OCI-LY7 (cell line): ENCODE data around the gene ZNF74. TPM values are rescaled to one million over a fixed set of nuclear protein-coding genes. Genes with fewer than 3 reads are reported as not detected.
"Not testable (repeated sequence)": the region's sequence is repeated elsewhere in the genome, so short reads cannot be mapped to it uniquely, and the experiment has no call there.

Experiments
- BruUV-seq: library from RNA; stranded (reverse); fragments of 400-500 nt; replicated peaks from 2 replicates; lab custom pipeline; 2021; lab: Mats Ljungman, UMichigan
- CTCF ChIA-PET: fragments of 300-600 bp; sonication (Branson Sonifier 250); formaldehyde crosslinking; loops from one replicate; lab custom pipeline; 2022; ENCODE audit warnings: antibody characterized with exemption; ENCODE audit not compliant: unreplicated experiment; lab: Charles Lee
- POLR2A ChIA-PET: fragments of 300-600 bp; sonication (Branson Sonifier 250); formaldehyde crosslinking; loops from one replicate; lab custom pipeline; 2022; ENCODE audit warnings: antibody characterized with exemption; lab: Charles Lee
- DNase-seq: peaks from one replicate; pipeline ENCODE4 v3.0.0-alpha.2; 2015; ENCODE audit warnings: low spot score
- H2AFZ ChIP-seq: fragments of 200-600 bp; sonication (generic), shearing (Covaris generic); 2 replicates; pipeline ENCODE4 v1.6.1; 2014; ENCODE audit warnings: mild to moderate bottlenecking, antibody characterized with exemption, low read length, moderate library complexity
- H3K27ac ChIP-seq: fragments of 200-600 bp; sonication (generic); 2 replicates; pipeline ENCODE4 v1.5.1; 2014; ENCODE audit warnings: mixed run types, low read depth, mild to moderate bottlenecking, moderate library complexity, low read length, inconsistent platforms; ENCODE audit not compliant: poor library complexity, severe bottlenecking
- H3K36me3 ChIP-seq: fragments of 200-600 bp; sonication (generic); 2 replicates; pipeline ENCODE4 v1.6.1; 2014; ENCODE audit warnings: mild to moderate bottlenecking, antibody characterized with exemption, low read length, moderate library complexity, mixed read lengths; ENCODE audit not compliant: insufficient read depth
- H3K4me1 ChIP-seq: fragments of 200-600 bp; sonication (generic); 2 replicates; pipeline ENCODE4 v1.5.1; 2014; ENCODE audit warnings: mild to moderate bottlenecking, low read length; ENCODE audit not compliant: insufficient read depth, poor library complexity, severe bottlenecking
- H3K4me2 ChIP-seq: fragments of 200-600 bp; sonication (generic); 2 replicates; pipeline ENCODE4 v1.6.1; 2014; ENCODE audit warnings: mild to moderate bottlenecking, low read length
- H3K4me3 ChIP-seq: fragments of 200-600 bp; sonication (generic); 2 replicates; pipeline ENCODE4 v1.5.1; 2014; ENCODE audit warnings: mild to moderate bottlenecking, low read depth, low read length; ENCODE audit not compliant: poor library complexity, severe bottlenecking
- H3K79me2 ChIP-seq: fragments of 200-600 bp; sonication (generic); 2 replicates; pipeline ENCODE4 v1.6.1; 2016; ENCODE audit warnings: low read depth, mild to moderate bottlenecking, low read length, moderate library complexity, mixed read lengths; ENCODE audit not compliant: insufficient read depth
- H3K9me2 ChIP-seq: fragments of 200-600 bp; sonication (generic); 2 replicates; pipeline ENCODE4 v1.6.1; 2016; ENCODE audit warnings: mild to moderate bottlenecking, low read length, mixed read lengths; ENCODE audit not compliant: insufficient read depth
- H3K9me3 ChIP-seq: fragments of 200-600 bp; sonication (generic); 2 replicates; pipeline ENCODE4 v1.6.1; 2014; ENCODE audit warnings: mild to moderate bottlenecking, mixed run types, low read length, mixed read lengths
- H4K20me1 ChIP-seq: fragments of 200-600 bp; sonication (generic); 2 replicates; pipeline ENCODE4 v1.6.1; 2014; ENCODE audit warnings: mild to moderate bottlenecking, antibody characterized with exemption, low read length, moderate library complexity, mixed read lengths; ENCODE audit not compliant: insufficient read depth
- CTCF ChIP-seq: fragments of 200-600 bp; sonication (generic); conservative IDR thresholded peaks from 2 replicates; pipeline ENCODE4 v1.5.1; 2014; ENCODE audit warnings: mild to moderate bottlenecking, antibody characterized with exemption, low read length, moderate library complexity, mixed read lengths
- EZH2phosphoT487 ChIP-seq: fragments of 200-600 bp; sonication (generic); IDR thresholded peaks from 2 replicates; pipeline ENCODE4 v1.6.1; 2018; ENCODE audit warnings: low read depth, borderline replicate concordance, mild to moderate bottlenecking, mixed run types, antibody characterized with exemption, low read length, moderate library complexity, mixed read lengths
- intact Hi-C: fragments of 100-400 bp; cut with micrococcal nuclease; formaldehyde crosslinking; loops from one replicate; pipeline ENCODE4 v1.10.0; 2022; ENCODE audit not compliant: unreplicated experiment
- total RNA-seq, 2 experiments: library from RNA; depleted of rRNA in 1 of 2; stranded (reverse); fragments of >200 nt in 1 of 2; shearing (Covaris generic) in 1 of 2; gene quantifications; 2 replicates each; pipeline ENCODE4 v1.2.3, GENCODE V29; 2014 to 2022

Gene ZNF74
- total RNA-seq, 2 experiments from 2014 or later = not detected

DNA sequence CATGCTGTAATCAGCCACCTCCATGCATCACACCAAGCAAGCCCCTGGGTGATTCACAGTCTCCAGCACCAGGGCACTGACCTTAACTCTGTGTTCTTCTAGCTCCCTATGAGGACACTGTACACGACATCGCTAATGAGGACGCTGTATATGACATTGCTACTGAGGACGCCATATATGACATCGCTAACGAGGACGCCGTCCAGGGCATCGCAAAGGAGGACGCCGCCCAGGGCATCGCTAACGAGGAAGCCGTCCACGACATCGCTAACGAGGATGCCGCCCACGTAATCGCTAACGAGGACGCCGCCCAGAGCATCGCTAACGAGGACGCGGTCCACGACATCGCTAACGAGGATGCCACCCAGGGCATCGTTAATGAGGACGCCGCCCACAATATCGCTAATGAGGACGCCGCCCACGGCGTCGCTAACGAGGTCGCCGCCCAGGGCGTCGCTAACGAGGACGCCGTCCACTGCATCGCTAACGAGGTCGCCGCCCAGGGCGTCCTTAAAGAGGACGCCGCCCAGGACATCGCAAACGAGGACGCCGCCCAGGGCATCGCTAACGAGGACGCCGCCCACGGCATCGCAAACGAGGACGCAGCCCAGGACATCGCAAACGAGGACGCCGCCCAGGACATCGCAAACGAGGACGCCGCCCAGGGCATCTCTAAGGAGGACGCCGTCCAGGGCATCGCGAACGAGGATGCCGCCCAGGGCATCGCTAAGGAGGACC is 39.5 kb upstream of the ZNF74 start:
- POLR2A ChIA-PET = no interaction called here
- TF ChIP-seq CTCF (no peak), EZH2phosphoT487 (no peak)
- intact Hi-C loops = no loop called here
- no TSS peak for BruUV-seq
- no peak for DNase-seq
- H3K9me2 ChIP-seq = no peaks in the 10 kb centered on the region
- H4K20me1 ChIP-seq = no peaks in the 10 kb centered on the region
- CTCF ChIA-PET = no interaction called here
- no peak overlapping the region for H3K27ac ChIP-seq
- no peak overlapping the region for H3K4me2 ChIP-seq
- H2AFZ ChIP-seq = no peak overlapping the region
- no peaks in the 10 kb centered on the region for H3K9me3 ChIP-seq
- H3K4me1 ChIP-seq = no peaks in the 10 kb centered on the region
- H3K79me2 ChIP-seq = no peaks in the 10 kb centered on the region
- H3K4me3 ChIP-seq = no peak overlapping the region
- no peaks in the 10 kb centered on the region for H3K36me3 ChIP-seq

- H2AFZ ChIP-seq, H3K4me1 ChIP-seq, CTCF ChIA-PET, BruUV-seq, H4K20me1 ChIP-seq, POLR2A ChIA-PET, H3K36me3 ChIP-seq, DNase-seq, H3K4me3 ChIP-seq, H3K27ac ChIP-seq, H3K79me2 ChIP-seq, H3K9me3 ChIP-seq, H3K4me2 ChIP-seq, intact Hi-C loops, H3K9me2 ChIP-seq: not testable (repeated sequence)
Observed at GRCh38 chr22:20355939-20356636, 37.9 kb upstream of the ZNF74 start.

DNA sequence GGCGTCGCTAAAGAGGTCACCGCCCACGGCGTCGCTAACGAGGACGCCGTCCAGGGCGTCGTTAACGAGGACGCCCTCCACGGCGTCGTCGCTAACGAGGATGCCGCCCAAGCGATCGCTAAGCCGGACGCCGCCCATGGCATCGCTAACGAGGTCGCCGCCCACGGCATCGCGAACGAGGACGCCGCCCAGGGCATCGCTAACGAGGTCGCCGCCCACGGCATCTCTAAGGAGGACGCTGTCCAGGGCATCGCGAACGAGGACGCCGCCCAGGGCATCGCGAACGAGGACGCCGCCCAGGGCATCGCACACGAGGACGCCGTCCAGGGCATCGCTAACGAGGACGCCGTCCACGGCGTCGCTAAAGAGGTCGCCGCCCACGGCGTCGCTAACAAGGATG is 37.0 kb upstream of the ZNF74 start:
- H2AFZ ChIP-seq, BruUV-seq, CTCF ChIA-PET, H3K27ac ChIP-seq, H3K9me2 ChIP-seq, DNase-seq, H3K4me2 ChIP-seq, H3K9me3 ChIP-seq, H3K4me1 ChIP-seq, intact Hi-C loops, H3K36me3 ChIP-seq, H3K79me2 ChIP-seq, POLR2A ChIA-PET, H4K20me1 ChIP-seq, H3K4me3 ChIP-seq: not testable (repeated sequence)

- H3K4me3 ChIP-seq, H3K36me3 ChIP-seq, H3K9me3 ChIP-seq, intact Hi-C loops, H3K9me2 ChIP-seq, H2AFZ ChIP-seq, BruUV-seq, H3K4me1 ChIP-seq, POLR2A ChIA-PET, CTCF ChIA-PET, DNase-seq, H3K27ac ChIP-seq, H3K79me2 ChIP-seq, H4K20me1 ChIP-seq, H3K4me2 ChIP-seq: not testable (repeated sequence)
Observed at GRCh38 chr22:20357967-20358366, 36.0 kb upstream of the ZNF74 start.

DNA sequence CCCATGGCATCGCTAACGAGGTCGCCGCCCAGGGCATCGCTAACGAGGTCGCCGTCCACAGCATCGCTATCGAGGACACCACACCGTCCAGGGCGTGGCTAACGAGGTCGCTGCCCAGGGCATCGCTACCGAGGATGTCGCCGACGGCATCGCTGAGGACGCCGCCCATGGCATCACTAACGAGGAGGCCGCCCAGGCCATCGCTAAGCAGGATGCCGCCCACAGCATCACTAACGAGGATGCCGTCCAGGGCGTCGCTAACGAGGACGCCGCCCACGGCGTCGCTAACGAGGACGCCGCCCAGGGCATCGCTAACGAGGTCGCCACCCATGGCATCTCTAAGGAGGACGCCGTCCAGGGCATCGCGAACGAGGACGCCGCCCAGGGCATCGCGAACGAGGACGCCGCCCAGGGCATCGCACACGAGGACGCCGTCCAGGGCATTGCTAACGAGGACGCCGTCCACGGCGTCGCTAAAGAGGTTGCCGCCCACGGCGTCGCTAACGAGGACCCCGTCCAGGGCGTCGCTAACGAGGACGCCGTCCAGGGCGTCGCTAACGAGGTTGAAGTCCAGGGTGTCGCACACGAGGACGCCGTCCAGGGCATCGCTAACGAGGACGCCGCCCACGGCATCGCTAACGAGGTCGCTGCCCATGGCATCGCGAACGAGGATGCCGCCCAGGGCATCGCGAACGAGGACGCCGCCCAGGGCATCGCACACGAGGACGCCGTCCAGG is 35.3 kb upstream of the ZNF74 start:
- POLR2A ChIA-PET, DNase-seq, H3K4me1 ChIP-seq, H3K27ac ChIP-seq, H3K4me3 ChIP-seq, H2AFZ ChIP-seq, H4K20me1 ChIP-seq, H3K9me3 ChIP-seq, CTCF ChIA-PET, H3K9me2 ChIP-seq, H3K79me2 ChIP-seq, H3K4me2 ChIP-seq, intact Hi-C loops, H3K36me3 ChIP-seq, BruUV-seq: not testable (repeated sequence)
